ENCODE measurements around the gene HMGCL.
"Not testable (repeated sequence)": the region's sequence is repeated elsewhere in the genome, so short reads cannot be mapped to it uniquely, and the experiment has no call there.

HMGCL gene

GRCh38 chr1:23797478-23798448 is 27.5 kb downstream of the HMGCL start:
- no peak for DNase-seq

GRCh38 chr1:23796466-23797271 is 28.6 kb downstream of the HMGCL start:
- peak in 1 of 2 experiments; percentile 22 for DNase-seq

GRCh38 chr1:23795676-23796465 is 29.4 kb downstream of the HMGCL start:
- no peak for DNase-seq

GRCh38 chr1:23794732-23795182 is 30.5 kb downstream of the HMGCL start:
- DNase-seq: not testable (repeated sequence)

GRCh38 chr1:23793861-23794731 is 31.1 kb downstream of the HMGCL start:
- no peak for DNase-seq

GRCh38 chr1:23793018-23793781 is 32.0 kb downstream of the HMGCL start:
- DNase-seq: peak in 1 of 2 experiments; percentile 45

- no peak for DNase-seq
Observed at GRCh38 chr1:23792151-23792945, 32.9 kb downstream of the HMGCL start.

- peak; percentile 18 to 52 for DNase-seq
Observed at GRCh38 chr1:23791516-23792047, 33.6 kb downstream of the HMGCL start.

- peak; percentile 83 to 96 for DNase-seq
Observed at GRCh38 chr1:23790696-23791515, 34.3 kb downstream of the HMGCL start, which contains the start of gene LYPLA2. TSS of gene LYPLA2 (plus strand) at chr1:23791145. CDS start at chr1:23792683, 1,538 bp downstream.

- DNase-seq: no peak
Observed at GRCh38 chr1:23788695-23789094, 36.5 kb downstream of the HMGCL start.

GRCh38 chr1:23787701-23788100 is 37.5 kb downstream of the HMGCL start:
- no peak for DNase-seq

GRCh38 chr1:23784846-23785245 is 40.4 kb downstream of the HMGCL start:
- no peak for DNase-seq

- DNase-seq: not testable (repeated sequence)
Observed at GRCh38 chr1:23783141-23783540, 42.1 kb downstream of the HMGCL start.

GRCh38 chr1:23779826-23780371 is 45.3 kb downstream of the HMGCL start:
- DNase-seq: no peak

- peak; percentile 77 to 92 for DNase-seq
Observed at GRCh38 chr1:23777979-23778814, 47.0 kb downstream of the HMGCL start, which contains the start of gene PITHD1. TSS of gene PITHD1 (plus strand) at chr1:23778418. CDS start at chr1:23778516, 98 bp downstream.

- no peak for DNase-seq
Observed at GRCh38 chr1:23776217-23776616, 49.0 kb downstream of the HMGCL start.
